Measurements from ENCODE around the gene ZXDC. TPM values are rescaled to one million over a fixed set of nuclear protein-coding genes. Genes with fewer than 3 reads are reported as not detected.

Gene ZXDC
- total RNA-seq, 2 donors from 2014 or later, result 53.5 to 55.0 TPM

- DNase-seq (ENCODE audit: low spot score) (no peak), ATAC-seq (ENCODE audit: insufficient number of reproducible peaks, low FRiP score, low read depth) (no peak)
- H3K4me1 ChIP-seq (ENCODE audit: control insufficient read depth in 1 of 2, low read depth in 2 of 2), result no peaks in the 10 kb centered on the region
- no peak overlapping the region for H3K27ac ChIP-seq
- no peak overlapping the region for H3K4me3 ChIP-seq
- TF ChIP-seq, protein P1, sequence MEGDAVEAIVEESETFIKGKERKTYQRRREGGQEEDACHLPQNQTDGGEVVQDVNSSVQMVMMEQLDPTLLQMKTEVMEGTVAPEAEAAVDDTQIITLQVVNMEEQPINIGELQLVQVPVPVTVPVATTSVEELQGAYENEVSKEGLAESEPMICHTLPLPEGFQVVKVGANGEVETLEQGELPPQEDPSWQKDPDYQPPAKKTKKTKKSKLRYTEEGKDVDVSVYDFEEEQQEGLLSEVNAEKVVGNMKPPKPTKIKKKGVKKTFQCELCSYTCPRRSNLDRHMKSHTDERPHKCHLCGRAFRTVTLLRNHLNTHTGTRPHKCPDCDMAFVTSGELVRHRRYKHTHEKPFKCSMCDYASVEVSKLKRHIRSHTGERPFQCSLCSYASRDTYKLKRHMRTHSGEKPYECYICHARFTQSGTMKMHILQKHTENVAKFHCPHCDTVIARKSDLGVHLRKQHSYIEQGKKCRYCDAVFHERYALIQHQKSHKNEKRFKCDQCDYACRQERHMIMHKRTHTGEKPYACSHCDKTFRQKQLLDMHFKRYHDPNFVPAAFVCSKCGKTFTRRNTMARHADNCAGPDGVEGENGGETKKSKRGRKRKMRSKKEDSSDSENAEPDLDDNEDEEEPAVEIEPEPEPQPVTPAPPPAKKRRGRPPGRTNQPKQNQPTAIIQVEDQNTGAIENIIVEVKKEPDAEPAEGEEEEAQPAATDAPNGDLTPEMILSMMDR (IDR thresholded peaks at IDR 0.05), result no peak
- no peaks in the 10 kb centered on the region for H3K36me3 ChIP-seq
- no peaks in the 10 kb centered on the region for H3K27me3 ChIP-seq (replicated peaks; ENCODE audit: insufficient read depth)
- H3K9me3 ChIP-seq, result no peaks in the 10 kb centered on the region
These were observed 68.2 kb downstream of the ZXDC start for GRCh38 chr3:126407412-126408044.

DNA sequence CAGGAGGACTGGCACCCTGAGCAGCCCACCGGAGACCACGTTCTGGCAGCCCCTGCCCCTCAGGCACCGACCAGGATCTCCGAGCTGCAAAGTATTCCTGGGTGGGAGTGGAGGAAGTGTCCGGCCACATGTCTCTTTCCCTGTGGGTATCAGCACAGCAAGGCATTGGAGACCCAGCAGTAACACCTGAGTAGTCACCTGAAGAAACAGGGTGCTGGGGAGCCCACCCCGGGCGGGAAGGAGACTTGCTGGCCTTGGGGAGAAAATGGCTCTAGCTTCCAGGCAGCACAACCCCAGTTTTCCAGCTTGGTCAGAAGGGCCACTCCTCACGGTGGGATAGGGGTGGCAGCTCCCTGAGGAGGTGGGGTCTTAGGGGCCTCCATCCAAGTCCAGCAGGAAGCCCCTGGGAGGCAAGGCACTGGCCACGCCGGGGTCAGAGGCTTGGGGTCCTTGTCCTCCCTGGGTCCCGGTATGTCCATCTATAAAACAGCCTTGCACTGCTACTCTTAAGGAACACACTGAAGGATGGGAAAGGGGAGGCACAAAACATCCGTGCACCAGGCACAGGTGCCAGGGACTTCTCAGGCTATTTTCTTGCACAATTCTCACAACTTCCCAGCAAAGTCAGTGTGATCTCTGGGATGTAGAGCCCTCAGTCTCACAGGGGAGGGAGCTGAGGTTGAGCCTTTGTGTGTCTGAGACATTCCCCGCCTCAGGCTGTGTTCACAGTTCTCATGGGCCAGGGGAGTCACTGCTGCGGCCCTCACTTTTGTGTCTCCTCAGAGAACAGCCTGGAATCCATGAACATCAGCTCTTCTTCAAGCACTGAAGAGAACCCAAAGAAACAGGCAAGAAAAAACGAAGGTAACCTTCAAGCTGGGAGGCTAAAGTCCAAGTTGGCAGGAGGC lies 69.0 kb downstream of the ZXDC start:
- no peak for DNase-seq (ENCODE audit: low spot score)
- no peak overlapping the region for H3K27ac ChIP-seq
- H3K4me3 ChIP-seq, result no peak overlapping the region
- no peaks in the 10 kb centered on the region for H3K4me1 ChIP-seq (ENCODE audit: control insufficient read depth in 1 of 2, low read depth in 2 of 2)
- no peaks in the 10 kb centered on the region for H3K9me3 ChIP-seq
- no peak for ATAC-seq (ENCODE audit: insufficient number of reproducible peaks, low FRiP score, low read depth)
- no peaks in the 10 kb centered on the region for H3K27me3 ChIP-seq (replicated peaks; ENCODE audit: insufficient read depth)
- no peaks in the 10 kb centered on the region for H3K36me3 ChIP-seq
- TF ChIP-seq, protein P1 (IDR thresholded peaks at IDR 0.05), result no peak

DNA sequence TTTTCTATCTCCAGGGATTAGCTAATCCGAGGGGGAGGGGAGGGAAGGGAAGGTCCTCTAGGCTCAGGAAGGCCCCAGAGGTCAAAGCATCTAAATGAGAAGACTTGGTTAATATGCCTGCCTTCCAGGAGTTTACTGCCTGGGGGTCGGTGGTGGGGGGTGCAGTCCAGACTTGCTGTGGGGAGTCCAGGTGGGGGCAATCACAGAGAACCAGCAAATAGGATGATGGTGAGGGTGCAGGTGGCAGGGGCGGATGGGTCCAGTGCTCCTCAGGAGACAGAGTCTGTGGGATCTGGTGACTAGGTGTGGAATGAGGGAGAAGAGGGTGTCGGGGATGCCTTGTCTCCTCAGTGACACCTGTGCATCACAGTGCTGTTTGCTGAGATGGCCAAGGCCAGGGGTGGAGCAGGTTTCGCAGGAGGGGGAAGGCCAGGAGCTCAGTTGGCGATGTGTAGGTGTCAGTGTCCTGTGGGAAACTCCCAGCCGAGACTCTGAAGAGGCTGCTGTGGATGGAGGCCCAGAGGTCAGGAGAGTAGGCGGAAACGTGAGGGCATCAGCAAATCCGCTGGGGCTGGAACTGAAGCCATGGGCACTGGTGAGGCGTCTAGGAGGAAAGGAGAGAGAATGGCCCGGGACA lies 72.9 kb downstream of the ZXDC start:
- ATAC-seq (ENCODE audit: insufficient number of reproducible peaks, low FRiP score, low read depth) (no peak), DNase-seq (ENCODE audit: low spot score) (no peak)
- TF ChIP-seq, protein P1 (IDR thresholded peaks at IDR 0.05), result no peak
- no peaks in the 10 kb centered on the region for H3K36me3 ChIP-seq
- no peak overlapping the region for H3K4me3 ChIP-seq
- H3K27ac ChIP-seq, result no peak overlapping the region
- H3K9me3 ChIP-seq, result no peaks in the 10 kb centered on the region
- H3K27me3 ChIP-seq (replicated peaks; ENCODE audit: insufficient read depth), result no peaks in the 10 kb centered on the region
- no peaks in the 10 kb centered on the region for H3K4me1 ChIP-seq (ENCODE audit: control insufficient read depth in 1 of 2, low read depth in 2 of 2)

DNA sequence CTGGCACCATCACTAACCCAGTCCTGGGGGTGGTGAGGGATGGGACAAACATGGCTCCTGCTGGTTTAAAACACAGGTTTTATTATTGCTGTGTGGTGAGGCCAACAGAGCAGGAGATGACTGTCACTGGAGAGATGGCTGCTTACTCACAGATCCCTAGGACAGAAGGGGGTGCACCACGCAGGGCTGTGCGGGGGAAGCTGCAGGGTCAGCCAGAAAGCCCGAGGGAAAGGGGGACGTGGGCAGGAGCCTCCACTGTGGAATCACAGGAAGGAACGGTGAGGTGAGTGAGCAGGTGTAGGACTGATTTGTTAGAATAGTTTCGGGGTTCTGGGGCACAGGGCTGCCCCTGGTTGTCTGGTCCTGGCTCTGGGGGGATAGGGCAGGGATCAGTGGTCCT lies 73.5 kb downstream of the ZXDC start:
- Histone ChIP-seq H3K27me3 (replicated peaks; ENCODE audit: insufficient read depth) (no peaks in the 10 kb centered on the region), H3K27ac (no peak overlapping the region), H3K36me3 (no peaks in the 10 kb centered on the region), H3K4me1 (ENCODE audit: control insufficient read depth in 1 of 2, low read depth in 2 of 2) (no peaks in the 10 kb centered on the region), H3K9me3 (no peaks in the 10 kb centered on the region), H3K4me3 (no peak overlapping the region)
- DNase-seq (ENCODE audit: low spot score) (no peak), ATAC-seq (ENCODE audit: insufficient number of reproducible peaks, low FRiP score, low read depth) (no peak)
- TF ChIP-seq, protein P1 (IDR thresholded peaks at IDR 0.05), result no peak

GRCh38 chr3:126401611-126402160 lies 74.0 kb downstream of the ZXDC start:
- no peak overlapping the region for H3K27ac ChIP-seq
- TF ChIP-seq, protein P1 (IDR thresholded peaks at IDR 0.05), result no peak
- DNase-seq (ENCODE audit: low spot score) (no peak), ATAC-seq (ENCODE audit: insufficient number of reproducible peaks, low FRiP score, low read depth) (no peak)
- H3K36me3 ChIP-seq, result no peaks in the 10 kb centered on the region
- no peak overlapping the region for H3K4me3 ChIP-seq
- no peaks in the 10 kb centered on the region for H3K9me3 ChIP-seq
- no peaks in the 10 kb centered on the region for H3K27me3 ChIP-seq (replicated peaks; ENCODE audit: insufficient read depth)
- no peaks in the 10 kb centered on the region for H3K4me1 ChIP-seq (ENCODE audit: control insufficient read depth in 1 of 2, low read depth in 2 of 2)

All from thoracic aorta (tissue), 2 donors.